NCI-H1092 treated with DMSO at 0.1 percent for 48 hours (cell line): ENCODE measurements around the gene TPRX1.
"Not testable (repeated sequence)": the region's sequence is repeated elsewhere in the genome, so short reads cannot be mapped to it uniquely, and the experiment has no call there.

ENCODE experiments used
- DNase-seq: peaks from one replicate; lab custom pipeline; 2025; lab: John Stamatoyannopoulos, UW

TPRX1 gene

DNA sequence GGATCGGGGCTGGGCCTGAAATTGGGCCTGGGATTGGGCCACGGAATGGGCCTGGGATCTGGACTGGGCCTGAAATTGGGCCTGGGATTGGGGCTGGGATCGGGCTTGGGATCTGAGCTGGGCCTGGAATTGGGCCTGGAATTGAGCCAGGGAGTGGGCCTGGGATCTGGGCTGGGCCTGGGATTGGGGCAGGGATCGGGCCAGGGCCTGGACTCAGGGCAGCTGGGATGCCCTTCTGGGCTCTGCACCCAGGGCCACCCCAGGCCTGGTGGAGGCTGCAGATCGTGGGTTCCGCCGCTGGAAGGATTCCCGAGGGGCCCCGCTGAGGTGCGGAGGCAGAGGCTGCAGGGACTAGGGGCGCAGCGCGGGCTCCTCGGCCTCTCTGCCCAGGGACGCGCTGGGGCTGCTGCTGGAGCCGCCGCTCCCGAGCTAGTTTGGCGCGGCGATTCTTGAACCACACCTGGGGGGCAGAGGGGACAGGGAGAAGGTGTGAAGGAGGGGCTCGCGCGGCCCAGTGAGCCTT lies 1.8 kb downstream of the TPRX1 start:
- no peak for DNase-seq

GRCh38 chr19:47801270-47801669 lies 3.1 kb downstream of the TPRX1 start:
- DNase-seq: no peak

GRCh38 chr19:47798904-47799266 lies 5.5 kb downstream of the TPRX1 start:
- DNase-seq: no peak

DNA sequence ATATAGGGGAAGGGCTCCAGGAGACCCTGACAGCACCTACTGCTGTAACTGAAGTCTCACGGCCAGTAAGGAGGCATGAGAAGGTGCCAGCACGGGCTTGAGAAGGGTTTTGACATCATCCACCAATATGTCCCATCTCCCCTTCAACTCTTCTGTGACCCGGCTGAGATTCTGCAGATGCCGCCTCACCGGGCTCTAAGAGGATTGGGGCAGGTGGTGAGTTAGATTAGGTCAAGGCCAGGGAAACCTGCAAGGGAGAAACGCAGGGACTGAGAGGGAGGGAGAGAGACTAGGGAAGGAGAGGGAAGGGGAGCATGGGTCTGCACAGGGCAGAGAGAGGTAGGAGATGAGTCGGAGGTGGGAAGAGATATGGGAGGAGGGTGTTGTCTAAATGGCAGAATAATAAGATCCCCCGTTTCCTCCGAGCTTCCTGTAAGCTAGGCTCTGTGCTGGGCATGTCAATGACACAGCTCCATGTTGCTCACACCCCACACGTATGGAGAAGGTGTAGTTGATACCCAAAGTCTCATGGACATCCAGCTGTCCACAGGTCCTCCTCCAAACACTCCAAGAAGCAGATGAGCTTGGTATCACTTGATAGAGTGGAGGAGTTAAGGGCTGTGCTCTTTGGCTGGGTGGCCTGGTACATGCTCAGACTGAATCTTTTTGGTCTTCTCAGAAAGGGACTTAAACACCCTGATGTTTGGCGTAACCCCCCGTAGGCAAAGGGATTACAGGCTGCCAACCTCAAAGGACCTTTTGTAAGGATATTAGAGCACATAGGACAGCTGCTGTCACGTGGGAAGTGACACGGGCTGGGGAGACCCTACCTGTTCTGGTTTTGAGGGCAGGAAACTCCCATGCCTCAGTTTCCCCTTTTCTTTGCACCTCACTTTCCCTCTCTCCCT lies 6.1 kb downstream of the TPRX1 start:
- DNase-seq: no peak

DNA sequence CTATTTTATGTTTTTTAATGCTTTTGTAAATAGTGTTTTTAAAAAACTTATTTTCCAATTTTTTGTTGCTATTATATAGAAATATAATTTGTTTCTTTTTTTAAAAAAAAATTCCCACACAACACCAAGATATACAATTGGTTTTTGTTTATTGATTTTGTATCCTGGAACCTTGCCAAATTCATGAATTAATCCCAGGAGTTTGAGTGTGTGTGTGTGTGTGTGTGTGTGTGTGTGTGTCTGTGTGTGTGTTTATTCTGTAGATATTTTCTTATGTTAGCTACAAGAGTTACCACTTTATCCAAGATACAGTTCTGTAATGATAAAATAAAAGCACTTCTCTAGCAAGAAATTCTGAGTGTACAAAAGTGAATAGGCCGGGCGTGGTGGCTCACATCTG lies 7.6 kb downstream of the TPRX1 start:
- DNase-seq: no peak

DNA sequence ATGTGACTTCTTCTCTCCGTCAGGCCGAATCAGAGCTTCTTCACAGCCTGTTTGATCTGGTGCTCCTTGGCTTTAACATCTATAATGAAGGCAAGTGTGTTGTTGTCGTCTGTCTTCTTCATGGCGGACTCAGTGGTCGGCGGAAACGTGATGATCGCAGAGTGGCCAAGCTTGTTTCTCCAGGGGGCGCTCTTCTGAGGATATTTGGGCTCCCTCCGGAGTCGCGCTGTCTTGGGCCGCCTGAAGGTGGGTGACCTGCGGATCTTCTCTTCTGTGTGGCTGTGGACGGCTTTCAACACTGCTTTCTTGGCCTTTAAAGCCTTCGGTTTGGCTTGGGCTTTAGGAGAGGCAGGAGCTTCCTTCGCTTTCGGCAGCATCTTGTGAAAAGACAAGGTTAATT lies 9.8 kb downstream of the TPRX1 start:
- no peak for DNase-seq

GRCh38 chr19:47792616-47793015 lies 11.7 kb downstream of the TPRX1 start:
- no peak for DNase-seq

GRCh38 chr19:47790398-47790814 lies 13.9 kb downstream of the TPRX1 start:
- peak; percentile 40 for DNase-seq

- not testable (repeated sequence) for DNase-seq
Observed at GRCh38 chr19:47789811-47790210, 14.5 kb downstream of the TPRX1 start.

- not testable (repeated sequence) for DNase-seq
Observed at GRCh38 chr19:47787307-47787706, 17.0 kb downstream of the TPRX1 start.

DNA sequence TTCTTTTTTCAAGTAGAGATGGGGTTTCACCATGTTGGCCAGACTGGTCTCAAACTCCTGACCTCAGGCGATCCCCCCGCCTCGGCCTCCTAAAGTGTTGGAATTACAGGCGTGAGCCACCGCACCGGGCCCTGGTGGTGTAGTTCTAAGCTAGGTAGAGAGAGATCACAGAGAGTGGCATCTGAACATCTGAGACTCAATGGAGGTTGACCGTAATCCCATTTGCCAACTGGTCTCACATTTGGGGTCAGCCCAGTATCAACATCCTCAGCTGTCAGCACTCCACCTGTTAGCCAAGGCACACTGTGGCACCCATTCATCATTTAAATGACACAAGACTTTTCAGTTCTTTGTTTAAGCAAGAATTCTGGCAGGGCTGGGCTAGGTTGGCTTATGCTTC lies 17.8 kb downstream of the TPRX1 start:
- DNase-seq: no peak

DNA sequence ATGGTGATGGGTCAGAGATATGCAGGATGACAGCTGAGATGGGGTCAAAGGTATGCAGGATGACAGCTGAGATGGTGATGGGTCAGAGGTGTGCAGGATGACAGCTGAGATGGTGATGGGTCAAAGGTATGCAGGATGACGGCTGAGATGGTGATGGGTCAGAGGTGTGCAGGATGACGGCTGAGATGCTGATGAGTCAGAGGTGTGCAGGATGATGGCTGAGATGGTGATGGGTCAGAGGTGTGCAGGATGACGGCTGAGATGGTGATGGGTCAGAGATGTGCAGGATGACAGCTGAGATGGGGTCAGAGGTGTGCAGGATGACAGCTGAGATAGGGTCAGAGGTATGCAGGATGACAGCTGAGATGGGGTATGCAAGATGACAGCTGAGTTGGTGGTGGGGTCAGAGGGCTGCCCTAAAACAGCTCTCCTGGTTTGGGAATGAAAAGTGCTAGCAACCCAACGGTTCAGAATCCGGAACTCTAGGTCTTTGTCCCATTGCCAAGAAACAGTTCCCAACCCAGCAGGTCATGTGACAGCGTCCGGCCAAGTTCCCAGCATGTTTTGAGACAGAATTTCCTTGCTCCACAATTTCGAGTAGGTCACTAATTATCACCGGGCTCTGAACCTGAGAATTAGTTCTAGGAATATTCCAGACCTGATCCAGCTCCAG lies 22.6 kb downstream of the TPRX1 start:
- DNase-seq: no peak

DNA sequence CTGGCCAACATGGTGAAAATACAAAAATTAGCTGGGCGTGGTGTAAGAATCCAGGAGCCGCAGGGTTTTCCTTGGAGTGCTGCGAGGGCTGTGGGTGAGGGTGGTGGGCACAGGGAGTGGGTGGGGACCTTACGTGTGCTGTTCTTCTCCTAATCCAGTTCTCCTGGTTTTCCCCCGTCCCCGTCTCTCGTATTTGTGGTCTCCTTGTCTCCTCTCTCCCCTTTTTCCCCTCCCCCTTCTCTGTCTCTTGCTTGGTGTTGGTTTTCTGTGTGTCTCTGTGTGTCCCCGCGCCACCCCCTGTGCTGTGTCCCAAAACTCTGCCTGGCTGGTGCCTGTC lies 24.2 kb downstream of the TPRX1 start:
- no peak for DNase-seq

GRCh38 chr19:47779524-47780214 lies 24.7 kb downstream of the TPRX1 start:
- DNase-seq: no peak

DNA sequence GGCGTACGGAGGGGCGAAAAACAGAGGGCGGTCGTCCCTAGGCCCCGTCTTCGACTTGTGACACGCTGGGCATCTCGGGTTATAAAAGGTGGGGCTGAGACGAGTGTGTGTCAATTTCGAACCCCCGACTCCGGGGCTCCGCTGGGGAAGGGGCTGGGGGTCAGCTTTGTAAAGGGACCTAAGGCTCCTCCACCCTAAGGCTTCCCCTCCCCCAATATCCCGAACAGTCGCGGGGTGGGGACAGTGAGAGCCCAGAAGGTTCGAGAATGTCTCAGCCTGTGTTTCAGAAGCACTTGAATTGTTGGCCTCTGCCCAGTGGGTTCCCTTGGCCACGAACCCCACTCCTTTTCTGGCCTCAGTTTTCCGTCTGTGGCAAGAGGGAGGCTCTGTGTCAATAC lies 25.4 kb downstream of the TPRX1 start:
- no peak for DNase-seq

DNA sequence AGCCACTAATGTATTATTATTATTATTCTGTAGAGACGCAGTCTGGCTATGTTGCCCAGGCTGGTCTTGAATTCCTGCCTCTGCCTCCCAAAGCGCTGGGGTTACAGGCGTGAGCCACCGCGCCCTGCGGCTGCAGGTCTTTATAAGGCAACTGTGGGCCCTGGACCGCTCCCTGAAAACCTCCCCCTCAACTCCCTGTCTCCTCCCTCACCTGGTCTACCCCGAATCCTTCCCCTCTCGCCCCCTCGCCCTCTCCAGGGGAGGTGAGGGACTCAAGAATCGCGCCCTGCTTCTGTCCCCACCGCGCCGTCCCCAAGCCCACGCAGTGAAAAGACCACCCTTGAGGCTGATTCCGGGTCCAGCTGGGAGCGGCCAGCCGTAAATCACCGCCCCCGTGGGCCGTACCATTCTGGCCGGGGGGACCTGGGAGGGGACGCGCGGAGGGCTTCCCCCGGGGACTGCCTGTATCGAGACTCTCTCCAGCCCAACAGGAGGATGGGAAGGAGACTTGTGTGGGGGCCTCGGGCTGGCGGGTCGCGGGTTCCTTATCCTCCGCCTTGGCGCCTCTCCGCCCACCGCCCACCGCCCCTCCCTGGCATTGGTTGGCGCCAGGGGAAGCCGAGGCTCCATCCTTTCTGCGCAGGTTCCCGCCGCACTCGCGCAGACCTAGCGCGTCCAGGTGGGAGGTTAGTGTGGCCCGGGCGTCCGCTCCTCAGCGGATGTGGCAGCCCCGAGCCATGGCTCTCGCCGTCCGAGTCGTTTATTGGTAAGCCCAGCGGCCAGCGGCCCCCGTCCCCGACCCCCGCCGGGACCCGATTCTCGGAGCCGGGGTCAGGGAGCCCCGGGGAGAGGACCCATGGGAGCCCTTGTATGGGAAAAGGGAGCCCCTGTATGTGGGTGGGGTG lies 26.1 kb downstream of the TPRX1 start, which contains the start of gene SELENOW:
Gene SELENOW (plus strand): TSS at position 655 of the 905 bp plus-strand sequence. CDS start 83 bp downstream, at position 738.
- peak; percentile 81 for DNase-seq

DNA sequence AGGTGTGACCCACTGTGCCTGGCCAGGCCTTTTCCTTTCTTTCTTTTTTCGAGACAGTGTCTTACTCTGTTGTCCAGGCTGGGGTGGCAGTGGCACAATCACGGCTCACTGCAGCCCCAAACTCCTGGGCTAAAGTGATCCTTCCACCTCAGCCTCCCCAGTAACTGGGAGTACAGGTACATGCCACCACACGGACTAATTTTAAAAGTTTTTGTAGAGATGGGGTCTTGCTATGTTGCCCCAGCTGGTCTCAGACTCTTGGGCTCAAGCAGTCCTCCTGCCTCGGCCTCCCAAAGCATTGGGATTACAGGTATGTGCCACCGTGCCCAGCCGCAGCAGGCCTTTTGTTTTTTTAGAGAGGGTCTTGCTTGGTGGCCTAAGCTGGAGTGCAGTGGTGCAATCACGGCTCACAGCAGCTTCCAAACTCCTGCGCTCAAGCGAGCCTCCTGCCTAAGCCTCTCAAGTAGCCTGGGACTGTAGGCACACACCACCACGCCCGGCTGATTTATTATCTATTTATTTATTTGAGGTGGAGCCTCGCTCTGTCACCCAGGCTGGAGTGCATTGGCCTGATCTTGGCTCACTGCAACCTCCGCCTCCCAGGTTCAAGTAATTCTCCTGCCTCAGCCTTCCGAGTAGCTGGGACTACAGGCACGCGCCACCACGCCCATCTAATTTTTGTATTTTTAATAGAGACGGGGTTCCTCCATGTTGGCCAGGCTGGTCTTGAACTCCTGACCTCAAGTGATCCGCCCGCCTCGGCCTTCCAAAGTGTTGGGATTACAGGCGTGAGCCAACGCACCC lies 26.9 kb downstream of the TPRX1 start:
- DNase-seq: not testable (repeated sequence)

DNA sequence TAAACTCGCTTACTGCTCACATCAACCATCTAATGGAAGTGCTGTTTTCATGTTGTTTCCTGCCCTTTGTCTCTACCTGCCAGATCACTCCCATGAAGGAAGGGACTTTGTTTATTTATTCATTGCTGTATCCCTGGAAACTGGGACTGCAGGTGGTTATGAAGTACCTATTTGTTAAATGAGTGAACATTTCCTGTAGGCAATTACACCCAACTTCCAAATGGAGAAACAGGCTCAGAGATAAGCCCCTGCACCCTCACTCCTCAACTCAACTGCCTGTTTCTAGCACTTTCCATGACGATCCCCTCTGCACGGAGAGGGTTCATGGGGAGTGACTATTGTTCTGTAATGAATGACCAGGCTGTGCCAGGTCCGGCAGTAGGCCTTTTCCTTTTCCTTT lies 27.8 kb downstream of the TPRX1 start:
- peak; percentile 77 for DNase-seq

GRCh38 chr19:47771291-47771690 lies 33.1 kb downstream of the TPRX1 start:
- not testable (repeated sequence) for DNase-seq

DNA sequence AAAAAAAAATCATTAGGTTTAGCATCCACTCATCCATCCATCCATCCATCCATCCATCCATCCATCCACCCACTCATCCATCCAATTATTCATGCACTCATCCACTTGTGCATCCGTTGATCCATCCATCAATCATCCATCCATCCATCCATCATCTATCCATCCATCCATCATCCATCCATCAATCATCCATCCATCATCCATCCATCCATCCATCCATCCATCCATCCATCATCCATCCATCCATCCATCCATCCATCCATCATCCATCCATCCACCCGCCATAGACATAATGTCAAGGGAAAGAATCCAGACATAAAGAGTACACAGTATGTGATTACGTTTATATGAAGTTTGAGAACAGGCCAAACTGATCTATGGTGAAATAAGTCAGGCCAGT lies 34.8 kb downstream of the TPRX1 start:
- no peak for DNase-seq

- DNase-seq: no peak
Observed at GRCh38 chr19:47768604-47769003, 35.7 kb downstream of the TPRX1 start.
